ENCODE measurements around the gene SLC5A4. TPM values are rescaled to one million over a fixed set of nuclear protein-coding genes. Genes with fewer than 3 reads are reported as not detected.
A peak's percentile ranks its signal among the peaks of the same experiment; 100 is the strongest.
"Not testable (repeated sequence)": the region's sequence is repeated elsewhere in the genome, so short reads cannot be mapped to it uniquely, and the experiment has no call there.

Gene SLC5A4
- polyA plus RNA-seq (ENCODE audit: insufficient read length in 4 of 4): 1 to 10 TPM in 3 of 4 donors, under 1 TPM in 1; 0.65 to 2.3 (median 1.5) TPM

GRCh38 chr22:32255217-32255616 lies at the start of gene SLC5A4:
TSS of gene SLC5A4 (minus strand) at chr22:32255347. CDS start at chr22:32255329, 18 bp downstream.
- no peak for DNase-seq (ENCODE audit: low read depth in 4 of 4, low spot score in 2 of 4)

- DNase-seq (ENCODE audit: low read depth in 4 of 4, low spot score in 2 of 4): not testable (repeated sequence)
Measured at GRCh38 chr22:32293921-32294320, 38.8 kb upstream of the SLC5A4 start.

GRCh38 chr22:32286290-32286840 lies 31.2 kb upstream of the SLC5A4 start:
- DNase-seq (ENCODE audit: low read depth in 4 of 4, low spot score in 2 of 4): no peak

- DNase-seq (ENCODE audit: low read depth in 4 of 4, low spot score in 2 of 4): no peak
Measured at GRCh38 chr22:32281072-32281471, 25.9 kb upstream of the SLC5A4 start.

GRCh38 chr22:32275353-32275752 lies 20.2 kb upstream of the SLC5A4 start:
- DNase-seq (ENCODE audit: low read depth in 4 of 4, low spot score in 2 of 4): not testable (repeated sequence)

GRCh38 chr22:32271389-32271788 lies 16.2 kb upstream of the SLC5A4 start:
- no peak for DNase-seq (ENCODE audit: low read depth in 4 of 4, low spot score in 2 of 4)

GRCh38 chr22:32270641-32271369 lies 15.7 kb upstream of the SLC5A4 start:
- no peak for DNase-seq (ENCODE audit: low read depth in 4 of 4, low spot score in 2 of 4)

GRCh38 chr22:32269316-32269715 lies 14.2 kb upstream of the SLC5A4 start:
- no peak for DNase-seq (ENCODE audit: low read depth in 4 of 4, low spot score in 2 of 4)

- no peak for DNase-seq (ENCODE audit: low read depth in 4 of 4, low spot score in 2 of 4)
Measured at GRCh38 chr22:32267011-32267410, 11.9 kb upstream of the SLC5A4 start.

GRCh38 chr22:32265882-32266767 lies 11.0 kb upstream of the SLC5A4 start:
- DNase-seq (ENCODE audit: low read depth in 4 of 4, low spot score in 2 of 4): peak; percentile 25 to 70 (median 32)

GRCh38 chr22:32263678-32264077 lies 8.5 kb upstream of the SLC5A4 start:
- DNase-seq (ENCODE audit: low read depth in 4 of 4, low spot score in 2 of 4): not testable (repeated sequence)

- no peak for DNase-seq (ENCODE audit: low read depth in 4 of 4, low spot score in 2 of 4)
Measured at GRCh38 chr22:32261306-32261705, 6.2 kb upstream of the SLC5A4 start.

GRCh38 chr22:32258791-32259190 lies 3.6 kb upstream of the SLC5A4 start:
- no peak for DNase-seq (ENCODE audit: low read depth in 4 of 4, low spot score in 2 of 4)

GRCh38 chr22:32255726-32256125 lies 579 bp upstream of the SLC5A4 start:
- no peak for DNase-seq (ENCODE audit: low read depth in 4 of 4, low spot score in 2 of 4)

- no peak for DNase-seq (ENCODE audit: low read depth in 4 of 4, low spot score in 2 of 4)
Measured at GRCh38 chr22:32249231-32249630, 5.9 kb downstream of the SLC5A4 start.

- DNase-seq (ENCODE audit: low read depth in 4 of 4, low spot score in 2 of 4): no peak
Measured at GRCh38 chr22:32248276-32248675, 6.9 kb downstream of the SLC5A4 start.

- DNase-seq (ENCODE audit: low read depth in 4 of 4, low spot score in 2 of 4): no peak
Measured at GRCh38 chr22:32246166-32246565, 9.0 kb downstream of the SLC5A4 start.

GRCh38 chr22:32245042-32245441 lies 10.1 kb downstream of the SLC5A4 start:
- no peak for DNase-seq (ENCODE audit: low read depth in 4 of 4, low spot score in 2 of 4)

- no peak for DNase-seq (ENCODE audit: low read depth in 4 of 4, low spot score in 2 of 4)
Measured at GRCh38 chr22:32244547-32244946, 10.6 kb downstream of the SLC5A4 start.

- no peak for DNase-seq (ENCODE audit: low read depth in 4 of 4, low spot score in 2 of 4)
Measured at GRCh38 chr22:32240461-32240860, 14.7 kb downstream of the SLC5A4 start.

- no peak for DNase-seq (ENCODE audit: low read depth in 4 of 4, low spot score in 2 of 4)
Measured at GRCh38 chr22:32237906-32238305, 17.2 kb downstream of the SLC5A4 start.
